ENCODE measurements around the gene SUSD3.

The SUSD3 gene

GRCh38 chr9:93118863-93119702, 60.6 kb downstream of the SUSD3 start:
- H3K9me3 ChIP-seq (replicated peaks; ENCODE audit: low read length): no peaks in the 10 kb centered on the region
- H3K27me3 ChIP-seq (ENCODE audit: control insufficient read depth, insufficient read depth, low read length): no peaks in the 10 kb centered on the region
- peak overlapping the region; percentile 30 for H3K4me2 ChIP-seq (ENCODE audit: low read length)
- H3K36me3 ChIP-seq (ENCODE audit: insufficient read depth, low read length): peaks cover 5% of the 10 kb centered on the region
- H3K4me3 ChIP-seq (ENCODE audit: low read length): peak overlapping the region; percentile 18
- H3K9ac ChIP-seq (ENCODE audit: low read depth, low read length): no peak overlapping the region
- H3K4me1 ChIP-seq (ENCODE audit: control insufficient read depth, insufficient read depth, low read length): peaks cover 20% of the 10 kb centered on the region

GRCh38 chr9:93119703-93119952, 61.1 kb downstream of the SUSD3 start:
- peaks cover 20% of the 10 kb centered on the region for H3K4me1 ChIP-seq (ENCODE audit: control insufficient read depth, insufficient read depth, low read length)
- H3K9ac ChIP-seq (ENCODE audit: low read depth, low read length): no peak overlapping the region
- peak overlapping the region; percentile 30 for H3K4me2 ChIP-seq (ENCODE audit: low read length)
- peak overlapping the region; percentile 18 for H3K4me3 ChIP-seq (ENCODE audit: low read length)
- peaks cover 5% of the 10 kb centered on the region for H3K36me3 ChIP-seq (ENCODE audit: insufficient read depth, low read length)
- no peaks in the 10 kb centered on the region for H3K9me3 ChIP-seq (replicated peaks; ENCODE audit: low read length)
- H3K27me3 ChIP-seq (ENCODE audit: control insufficient read depth, insufficient read depth, low read length): no peaks in the 10 kb centered on the region

- no peaks in the 10 kb centered on the region for H3K9me3 ChIP-seq (replicated peaks; ENCODE audit: low read length)
- peaks cover 20% of the 10 kb centered on the region for H3K4me1 ChIP-seq (ENCODE audit: control insufficient read depth, insufficient read depth, low read length)
- no peaks in the 10 kb centered on the region for H3K27me3 ChIP-seq (ENCODE audit: control insufficient read depth, insufficient read depth, low read length)
- H3K4me3 ChIP-seq (ENCODE audit: low read length): peak overlapping the region; percentile 18
- peaks cover 7% of the 10 kb centered on the region for H3K36me3 ChIP-seq (ENCODE audit: insufficient read depth, low read length)
- H3K9ac ChIP-seq (ENCODE audit: low read depth, low read length): no peak overlapping the region
- peak overlapping the region; percentile 30 for H3K4me2 ChIP-seq (ENCODE audit: low read length)
Observed at GRCh38 chr9:93119953-93120845, 61.7 kb downstream of the SUSD3 start.

GRCh38 chr9:93120846-93121315, 62.4 kb downstream of the SUSD3 start:
- H3K9ac ChIP-seq (ENCODE audit: low read depth, low read length): no peak overlapping the region
- peaks cover 22% of the 10 kb centered on the region for H3K4me1 ChIP-seq (ENCODE audit: control insufficient read depth, insufficient read depth, low read length)

GRCh38 chr9:93121316-93122241, 63.1 kb downstream of the SUSD3 start:
- peaks cover 21% of the 10 kb centered on the region for H3K4me1 ChIP-seq (ENCODE audit: control insufficient read depth, insufficient read depth, low read length)
- H3K27me3 ChIP-seq (ENCODE audit: control insufficient read depth, insufficient read depth, low read length): no peaks in the 10 kb centered on the region
- H3K9me3 ChIP-seq (replicated peaks; ENCODE audit: low read length): no peaks in the 10 kb centered on the region
- H3K36me3 ChIP-seq (ENCODE audit: insufficient read depth, low read length): peaks cover 7% of the 10 kb centered on the region
- no peak overlapping the region for H3K9ac ChIP-seq (ENCODE audit: low read depth, low read length)
- H3K4me3 ChIP-seq (ENCODE audit: low read length): no peak overlapping the region
- H3K4me2 ChIP-seq (ENCODE audit: low read length): no peak overlapping the region

More at GRCh38 chr9:93120846-93121315, 62.4 kb downstream of the SUSD3 start:
- Histone ChIP-seq H3K27me3 (ENCODE audit: control insufficient read depth, insufficient read depth, low read length) (no peaks in the 10 kb centered on the region), H3K9me3 (replicated peaks; ENCODE audit: low read length) (no peaks in the 10 kb centered on the region), H3K36me3 (ENCODE audit: insufficient read depth, low read length) (peaks cover 7% of the 10 kb centered on the region), H3K4me3 (ENCODE audit: low read length) (no peak overlapping the region), H3K4me2 (ENCODE audit: low read length) (no peak overlapping the region)

- H3K4me1 ChIP-seq (ENCODE audit: control insufficient read depth, insufficient read depth, low read length): peaks cover 33% of the 10 kb centered on the region
- peaks cover 7% of the 10 kb centered on the region for H3K36me3 ChIP-seq (ENCODE audit: insufficient read depth, low read length)
- no peak overlapping the region for H3K4me3 ChIP-seq (ENCODE audit: low read length)
- no peak overlapping the region for H3K9ac ChIP-seq (ENCODE audit: low read depth, low read length)
- H3K4me2 ChIP-seq (ENCODE audit: low read length): no peak overlapping the region
- no peaks in the 10 kb centered on the region for H3K27me3 ChIP-seq (ENCODE audit: control insufficient read depth, insufficient read depth, low read length)
- H3K9me3 ChIP-seq (replicated peaks; ENCODE audit: low read length): no peaks in the 10 kb centered on the region
Observed at GRCh38 chr9:93122721-93123221, 64.3 kb downstream of the SUSD3 start.

GRCh38 chr9:93123561-93124283, 65.2 kb downstream of the SUSD3 start:
- H3K4me2 ChIP-seq (ENCODE audit: low read length): no peak overlapping the region
- no peaks in the 10 kb centered on the region for H3K27me3 ChIP-seq (ENCODE audit: control insufficient read depth, insufficient read depth, low read length)
- H3K9ac ChIP-seq (ENCODE audit: low read depth, low read length): no peak overlapping the region
- H3K36me3 ChIP-seq (ENCODE audit: insufficient read depth, low read length): peaks cover 7% of the 10 kb centered on the region
- peaks cover 33% of the 10 kb centered on the region for H3K4me1 ChIP-seq (ENCODE audit: control insufficient read depth, insufficient read depth, low read length)
- H3K9me3 ChIP-seq (replicated peaks; ENCODE audit: low read length): no peaks in the 10 kb centered on the region
- H3K4me3 ChIP-seq (ENCODE audit: low read length): no peak overlapping the region

- H3K27me3 ChIP-seq (ENCODE audit: control insufficient read depth, insufficient read depth, low read length): no peaks in the 10 kb centered on the region
- no peak overlapping the region for H3K9ac ChIP-seq (ENCODE audit: low read depth, low read length)
- H3K4me2 ChIP-seq (ENCODE audit: low read length): no peak overlapping the region
- H3K4me3 ChIP-seq (ENCODE audit: low read length): no peak overlapping the region
- H3K9me3 ChIP-seq (replicated peaks; ENCODE audit: low read length): no peaks in the 10 kb centered on the region
- peaks cover 7% of the 10 kb centered on the region for H3K36me3 ChIP-seq (ENCODE audit: insufficient read depth, low read length)
- peaks cover 26% of the 10 kb centered on the region for H3K4me1 ChIP-seq (ENCODE audit: control insufficient read depth, insufficient read depth, low read length)
Observed at GRCh38 chr9:93124793-93125192, 66.3 kb downstream of the SUSD3 start.

- H3K4me2 ChIP-seq (ENCODE audit: low read length): no peak overlapping the region
- H3K9me3 ChIP-seq (replicated peaks; ENCODE audit: low read length): no peaks in the 10 kb centered on the region
- no peak overlapping the region for H3K4me3 ChIP-seq (ENCODE audit: low read length)
- H3K27me3 ChIP-seq (ENCODE audit: control insufficient read depth, insufficient read depth, low read length): no peaks in the 10 kb centered on the region
- peaks cover 20% of the 10 kb centered on the region for H3K4me1 ChIP-seq (ENCODE audit: control insufficient read depth, insufficient read depth, low read length)
- no peak overlapping the region for H3K9ac ChIP-seq (ENCODE audit: low read depth, low read length)
- H3K36me3 ChIP-seq (ENCODE audit: insufficient read depth, low read length): peaks cover 7% of the 10 kb centered on the region
Observed at GRCh38 chr9:93125331-93125894, 66.9 kb downstream of the SUSD3 start.

- peaks cover 22% of the 10 kb centered on the region for H3K4me1 ChIP-seq (ENCODE audit: control insufficient read depth, insufficient read depth, low read length)
Observed at GRCh38 chr9:93126151-93126781, 67.8 kb downstream of the SUSD3 start.

More at GRCh38 chr9:93126151-93126781, 67.8 kb downstream of the SUSD3 start:
- H3K36me3 ChIP-seq (ENCODE audit: insufficient read depth, low read length): peaks cover 7% of the 10 kb centered on the region
- no peak overlapping the region for H3K4me2 ChIP-seq (ENCODE audit: low read length)
- no peak overlapping the region for H3K4me3 ChIP-seq (ENCODE audit: low read length)
- no peak overlapping the region for H3K9ac ChIP-seq (ENCODE audit: low read depth, low read length)
- no peaks in the 10 kb centered on the region for H3K27me3 ChIP-seq (ENCODE audit: control insufficient read depth, insufficient read depth, low read length)
- H3K9me3 ChIP-seq (replicated peaks; ENCODE audit: low read length): no peaks in the 10 kb centered on the region

Measured in skeletal muscle satellite cell (primary cell).